ENCODE data around the gene CD53. TPM values are rescaled to one million over a fixed set of nuclear protein-coding genes. Genes with fewer than 3 reads are reported as not detected.
"Not testable (repeated sequence)": the region's sequence is repeated elsewhere in the genome, so short reads cannot be mapped to it uniquely, and the experiment has no call there.

Gene CD53
- not detected in 2 replicates for total RNA-seq (2022)
- Bru-seq, nascent RNA, result not detected
- not detected for BruChase-seq, experiment 1, labeled RNA remaining after a 6-hour chase
- not detected for BruChase-seq, experiment 2, labeled RNA remaining after a 2-hour chase
- long read RNA-seq, result 0 reads

DNA sequence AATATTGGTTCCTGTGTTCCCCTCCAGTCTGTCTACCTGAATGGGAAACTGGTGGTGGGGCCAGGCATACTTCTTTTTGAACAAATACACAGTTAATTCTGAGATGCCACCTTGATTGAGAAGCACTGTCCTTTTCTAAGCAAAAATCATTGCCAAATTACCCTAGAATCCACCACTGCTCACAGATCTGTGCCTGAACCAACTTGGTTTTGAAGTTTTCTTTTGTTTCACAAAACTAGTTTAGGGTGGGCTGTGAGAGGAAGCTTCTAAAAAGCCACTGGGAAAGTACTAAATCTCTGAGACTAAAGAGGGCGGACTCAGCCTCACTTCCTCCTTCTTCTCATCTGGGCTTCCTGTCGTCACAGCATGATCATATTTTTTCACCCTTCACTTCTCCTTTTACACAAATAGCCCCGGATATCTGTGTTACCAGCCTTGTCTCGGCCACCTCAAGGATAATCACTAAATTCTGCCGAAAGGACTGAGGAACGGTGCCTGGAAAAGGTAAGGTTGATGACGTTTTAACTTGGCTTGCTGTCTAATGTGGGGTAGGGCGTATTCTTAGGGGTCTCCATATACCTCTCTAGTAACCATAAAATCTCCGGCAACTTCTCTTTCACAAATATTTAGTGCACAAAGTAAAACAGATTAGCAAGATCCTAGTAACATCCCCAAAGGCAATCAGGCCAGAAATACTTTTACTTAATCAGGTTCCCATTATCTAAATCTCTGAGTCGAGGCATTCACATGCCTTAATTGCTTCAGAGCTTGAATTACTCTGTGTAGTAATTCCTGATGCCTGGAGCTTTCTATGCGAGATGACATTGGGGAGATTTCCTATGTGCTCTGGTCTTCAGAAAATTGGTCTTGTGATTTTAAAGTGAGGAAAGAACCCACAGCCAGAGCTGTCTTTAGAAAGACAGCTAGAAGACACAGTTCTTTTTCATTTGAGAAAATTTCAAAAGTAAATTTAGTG, at the start of gene CD53:
TSS of gene CD53 (plus strand) at position 404 of the 976 bp plus-strand sequence. CDS start 18,261 bp downstream, outside the sequence.
- CTCF ChIA-PET, result interaction anchor here (1.0 kb wide), 1 partner anchor 92 kb away, joined by 3 read pairs; no protein-coding TSS in a partner anchor
- Mint-ChIP-seq H3K4me1 (ENCODE audit: insufficient read depth, unreplicated experiment) (no peaks in the 10 kb centered on the region), H3K9me3 (ENCODE audit: unreplicated experiment) (no peaks in the 10 kb centered on the region), H3K27ac (ENCODE audit: low read depth, unreplicated experiment) (no peak within 1 kb of the TSS), H3K27me3 (ENCODE audit: insufficient read depth, unreplicated experiment) (no peaks in the 10 kb centered on the region), H3K4me3 (ENCODE audit: unreplicated experiment) (no peak within 1 kb of the TSS), H3K36me3 (ENCODE audit: insufficient read depth, unreplicated experiment) (no peaks in the 10 kb centered on the region)
- BruUV-seq (replicated peaks), result no TSS peak
- POLR2A ChIA-PET, result no interaction called here
- intact Hi-C loops (cut with micrococcal nuclease), result no loop called here
- no peak for TF ChIP-seq CTCF (IDR thresholded peaks at IDR 0.05; ENCODE audit: unreplicated experiment)
- DNase-seq (ENCODE audit: unreplicated experiment), result no peak

- no peak overlapping the region for H3K4me3 Mint-ChIP-seq (ENCODE audit: unreplicated experiment)
- intact Hi-C loops (cut with micrococcal nuclease), result no loop called here
- TF ChIP-seq CTCF (IDR thresholded peaks at IDR 0.05; ENCODE audit: unreplicated experiment), result no peak
- H3K27ac Mint-ChIP-seq (ENCODE audit: low read depth, unreplicated experiment), result no peak overlapping the region
- H3K36me3 Mint-ChIP-seq (ENCODE audit: insufficient read depth, unreplicated experiment), result no peaks in the 10 kb centered on the region
- BruUV-seq (replicated peaks), result no TSS peak
- no peaks in the 10 kb centered on the region for H3K4me1 Mint-ChIP-seq (ENCODE audit: insufficient read depth, unreplicated experiment)
- H3K9me3 Mint-ChIP-seq (ENCODE audit: unreplicated experiment), result no peaks in the 10 kb centered on the region
- peaks cover 52% of the 10 kb centered on the region for H3K27me3 Mint-ChIP-seq (ENCODE audit: insufficient read depth, unreplicated experiment)
- no peak for DNase-seq (ENCODE audit: unreplicated experiment)
- ChIA-PET POLR2A (no interaction called here), CTCF (no interaction called here)
Observed at GRCh38 chr1:110824192-110824591, 48.8 kb upstream of the CD53 start.

- Mint-ChIP-seq H3K36me3 (ENCODE audit: insufficient read depth, unreplicated experiment) (no peaks in the 10 kb centered on the region), H3K27me3 (ENCODE audit: insufficient read depth, unreplicated experiment) (peaks cover 59% of the 10 kb centered on the region)
- intact Hi-C loops (cut with micrococcal nuclease), result no loop called here
Observed at GRCh38 chr1:110829955-110830553, 42.9 kb upstream of the CD53 start.

DNA sequence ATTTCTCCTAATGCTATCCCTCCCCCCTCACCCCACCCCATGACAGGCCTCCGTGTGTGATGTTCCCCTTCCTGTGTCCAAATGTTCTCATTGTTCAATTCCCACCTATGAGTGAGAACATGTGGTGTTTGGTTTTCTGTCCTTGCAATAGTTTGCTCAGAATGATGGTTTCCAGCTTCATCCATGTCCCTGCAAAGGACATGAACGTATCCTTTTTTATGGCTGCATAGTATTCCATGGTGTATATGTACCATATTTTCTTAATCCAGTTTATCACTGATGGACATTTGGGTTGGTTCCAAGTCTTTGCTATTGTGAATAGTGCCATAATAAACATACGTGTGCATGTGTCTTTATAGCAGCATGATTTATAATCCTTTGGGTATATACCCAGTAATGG, 39.2 kb upstream of the CD53 start:
- BruUV-seq (replicated peaks); H3K36me3 Mint-ChIP-seq (ENCODE audit: insufficient read depth, unreplicated experiment); intact Hi-C loops (cut with micrococcal nuclease); H3K27ac Mint-ChIP-seq (ENCODE audit: low read depth, unreplicated experiment); H3K4me1 Mint-ChIP-seq (ENCODE audit: insufficient read depth, unreplicated experiment); H3K4me3 Mint-ChIP-seq (ENCODE audit: unreplicated experiment); POLR2A ChIA-PET; DNase-seq (ENCODE audit: unreplicated experiment); H3K9me3 Mint-ChIP-seq (ENCODE audit: unreplicated experiment): not testable (repeated sequence)
- peaks cover 62% of the 10 kb centered on the region for H3K27me3 Mint-ChIP-seq (ENCODE audit: insufficient read depth, unreplicated experiment)
- CTCF ChIA-PET, result interaction anchor here (1.2 kb wide), 1 partner anchor 299 kb away, joined by 3 read pairs; no protein-coding TSS in a partner anchor

More at GRCh38 chr1:110829955-110830553, 42.9 kb upstream of the CD53 start:
- ChIA-PET CTCF (interaction anchor here (0.6 to 1.7 kb wide), 20 partner anchors 11 to 163 kb away, joined by 3 to 9 read pairs (median 4); no protein-coding TSS in a partner anchor), POLR2A (interaction anchor here (1.6 kb wide), 1 partner anchor 22 kb away, joined by 3 read pairs; no protein-coding TSS in a partner anchor)
- H3K9me3 Mint-ChIP-seq (ENCODE audit: unreplicated experiment), result no peaks in the 10 kb centered on the region
- H3K4me3 Mint-ChIP-seq (ENCODE audit: unreplicated experiment), result no peak overlapping the region
- no peak overlapping the region for H3K27ac Mint-ChIP-seq (ENCODE audit: low read depth, unreplicated experiment)
- H3K4me1 Mint-ChIP-seq (ENCODE audit: insufficient read depth, unreplicated experiment), result no peaks in the 10 kb centered on the region
- DNase-seq (ENCODE audit: unreplicated experiment), result peak; percentile 62
- TF ChIP-seq CTCF (IDR thresholded peaks at IDR 0.05; ENCODE audit: unreplicated experiment), result peak; percentile 79
- no TSS peak for BruUV-seq (replicated peaks)

Data from MCF 10A (cell line).